Panc1 (cell line): ENCODE data around the gene SUMF1. TPM values are rescaled to one million over a fixed set of nuclear protein-coding genes. Genes with fewer than 3 reads are reported as not detected.
A peak's percentile ranks its signal among the peaks of the same experiment; 100 is the strongest.

Experiments used
- ATAC-seq: fragments of 200-7000 bp; cut with Tn5 transposase; 2 replicates; pipeline ENCODE4 v1.9.1; 2020; ENCODE audit warnings: mild to moderate bottlenecking, moderate library complexity
- BruUV-seq: library from RNA; stranded (reverse); fragments of 400-500 nt; replicated peaks from 2 replicates; lab custom pipeline; 2021; lab: Mats Ljungman, UMichigan
- CTCF ChIA-PET: fragments of 300-600 bp; sonication (Branson Sonifier 250); formaldehyde crosslinking; loops from one replicate; lab custom pipeline; 2022; ENCODE audit warnings: antibody characterized with exemption; lab: Charles Lee
- POLR2A ChIA-PET: fragments of 300-600 bp; sonication (Branson Sonifier 250); formaldehyde crosslinking; loops from one replicate; lab custom pipeline; 2022; ENCODE audit warnings: antibody characterized with exemption; lab: Charles Lee
- DNase-seq: peaks from one replicate; pipeline ENCODE4 v3.0.0-alpha.2; 2010; ENCODE audit warnings: low read depth, low spot score
- H3K27ac ChIP-seq: 2 replicates; pipeline ENCODE4 v1.5.1; 2011; ENCODE audit warnings: mild to moderate bottlenecking, low read length, inconsistent platforms
- H3K27me3 ChIP-seq: fragments of 200-500 bp; sonication (Bioruptor generic); 2 replicates; pipeline ENCODE4 v1.6.0; 2014; ENCODE audit warnings: low read length, inconsistent platforms; ENCODE audit not compliant: control insufficient read depth, insufficient read depth
- H3K36me3 ChIP-seq: fragments of 200-500 bp; sonication (Bioruptor generic); 2 replicates; pipeline ENCODE4 v1.5.1; 2014; ENCODE audit warnings: inconsistent platforms, mild to moderate bottlenecking, low read length, moderate library complexity; ENCODE audit not compliant: control insufficient read depth, insufficient read depth
- H3K4me1 ChIP-seq: 2 replicates; pipeline ENCODE4 v1.5.1; 2011; ENCODE audit warnings: inconsistent platforms, mild to moderate bottlenecking, low read length, moderate library complexity; ENCODE audit not compliant: control insufficient read depth, insufficient read depth
- H3K4me3 ChIP-seq, 2 experiments: 2 replicates each; pipeline ENCODE4 v1.5.1; 2011 to 2012; ENCODE audit warnings: low read depth in 2 of 2, low read length in 2 of 2, mild to moderate bottlenecking in 2 of 2, inconsistent platforms in 1 of 2, moderate library complexity in 1 of 2
- H3K9me3 ChIP-seq: fragments of 200-500 bp; sonication (Bioruptor generic); 2 replicates; pipeline ENCODE4 v1.5.1; 2014; ENCODE audit warnings: low read depth, mild to moderate bottlenecking, inconsistent platforms, low read length, moderate library complexity; ENCODE audit not compliant: control insufficient read depth, insufficient read depth
- CTCF ChIP-seq: fragments of 450-650 bp; IDR thresholded peaks from 2 replicates; pipeline ENCODE4 v1.5.1; 2017; ENCODE audit warnings: mild to moderate bottlenecking
- POLR2AphosphoS5 ChIP-seq: IDR thresholded peaks from 2 replicates; pipeline ENCODE4 v1.6.1; 2012; ENCODE audit warnings: mild to moderate bottlenecking, low read depth, low read length, moderate library complexity
- REST ChIP-seq, 2 experiments: IDR thresholded peaks; 2 replicates each; pipeline ENCODE4 v1.6.1; 2011 to 2012; ENCODE audit warnings: low read depth in 2 of 2, control low read depth in 1 of 2, low read length in 1 of 2, mild to moderate bottlenecking in 1 of 2, moderate library complexity in 1 of 2; ENCODE audit not compliant: insufficient read depth in 1 of 2
- SIN3A ChIP-seq: IDR thresholded peaks from 2 replicates; pipeline ENCODE4 v1.6.1; 2012; ENCODE audit warnings: low read depth, mild to moderate bottlenecking, low read length, moderate library complexity, borderline replicate concordance; ENCODE audit not compliant: insufficient read depth
- TCF7L2 ChIP-seq: IDR thresholded peaks from 2 replicates; pipeline ENCODE4 v1.6.1; 2011; ENCODE audit warnings: mild to moderate bottlenecking, low read depth, low read length, inconsistent platforms
- in situ Hi-C: cut with HindIII; loops from 2 replicates; pipeline ENCODE4 v1.10.0; 2016; ENCODE audit warnings: low sequenced_read_pairs, low pct_unique_long_range_greater_than_20kb
- intact Hi-C: fragments of 100-400 bp; cut with micrococcal nuclease; formaldehyde crosslinking; loops from one replicate; pipeline ENCODE4 v1.10.0; 2022; ENCODE audit not compliant: unreplicated experiment
- total RNA-seq: library from RNA; stranded (reverse); gene quantifications from one replicate; pipeline ENCODE4 v1.2.1, GENCODE V29; 2021; ENCODE audit not compliant: unreplicated experiment

Gene SUMF1
- total RNA-seq, 1 experiment from 2014 or later = 15.5 TPM

DNA sequence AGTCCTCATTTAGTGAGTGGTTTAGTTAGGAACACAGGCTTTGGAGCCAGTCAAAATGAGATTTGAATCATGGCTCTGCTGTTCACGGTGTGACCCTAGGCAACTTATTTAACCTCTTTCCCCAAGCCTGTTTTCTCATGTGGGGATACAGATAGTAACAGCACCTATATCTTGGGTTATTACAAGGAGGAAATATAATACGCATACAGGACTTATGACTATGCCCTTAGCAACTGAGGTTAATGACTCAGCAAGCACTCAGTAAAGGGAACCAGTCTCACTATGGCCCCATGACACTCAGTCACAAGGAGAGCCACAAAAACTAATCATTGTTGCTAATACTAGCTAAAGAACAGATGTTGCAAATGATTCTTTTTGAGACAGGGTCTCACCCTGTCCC is 45.9 kb downstream of the SUMF1 start:
- no peak for DNase-seq
- H3K4me1 ChIP-seq = no peaks in the 10 kb centered on the region; the same call in none of the 2 replicates
- BruUV-seq = no TSS peak
- POLR2A ChIA-PET = no interaction called here
- CTCF ChIA-PET = no interaction called here
- H3K27ac ChIP-seq = no peak overlapping the region
- H3K27me3 ChIP-seq = no peaks in the 10 kb centered on the region
- TF ChIP-seq CTCF (no peak), TCF7L2 (no peak), REST (IDR thresholded peaks at IDR 0.05; ENCODE audit: insufficient read depth in 1 of 2, low read depth in 2 of 2, low read length in 1 of 2) (no peak), SIN3A (no peak), POLR2AphosphoS5 (no peak)
- peak; percentile 42; the same call in 1 of the 2 replicates for ATAC-seq
- in situ Hi-C loops (no loop called here), intact Hi-C loops (no loop called here)
- H3K36me3 ChIP-seq = no peaks in the 10 kb centered on the region
- no peaks in the 10 kb centered on the region for H3K9me3 ChIP-seq
- H3K4me3 ChIP-seq = no peak overlapping the region

GRCh38 chr3:4419920-4420319 is 47.1 kb downstream of the SUMF1 start:
- BruUV-seq = no TSS peak
- no peaks in the 10 kb centered on the region; the same call in none of the 2 replicates for H3K4me1 ChIP-seq
- ChIA-PET CTCF (no interaction called here), POLR2A (no interaction called here)
- H3K36me3 ChIP-seq = no peaks in the 10 kb centered on the region
- H3K27ac ChIP-seq = no peak overlapping the region
- H3K27me3 ChIP-seq = no peaks in the 10 kb centered on the region
- H3K9me3 ChIP-seq = no peaks in the 10 kb centered on the region
- TF ChIP-seq POLR2AphosphoS5 (no peak), REST (IDR thresholded peaks at IDR 0.05; ENCODE audit: insufficient read depth in 1 of 2, low read depth in 2 of 2, low read length in 1 of 2) (no peak), TCF7L2 (no peak), CTCF (no peak), SIN3A (no peak)
- ATAC-seq = no peak
- intact Hi-C loops = no loop called here
- in situ Hi-C loops = no loop called here
- no peak for DNase-seq
- H3K4me3 ChIP-seq = no peak overlapping the region
